Stimulated activated CD4-positive, alpha-beta T cell treated with anti-CD3 and anti-CD28 coated beads, Interleukin-4, amount 100 ng/mL, for 24 hours (primary cell): ENCODE data around the gene KAZN.
A peak's percentile ranks its signal among the peaks of the same experiment; 100 is the strongest.

Experiments
- DNase-seq: peaks from one replicate; pipeline ENCODE4 v3.0.0-alpha.2; 2020

Gene KAZN

GRCh38 chr1:14968251-14968851 lies 369.9 kb downstream of the KAZN start:
- DNase-seq: no peak

DNA sequence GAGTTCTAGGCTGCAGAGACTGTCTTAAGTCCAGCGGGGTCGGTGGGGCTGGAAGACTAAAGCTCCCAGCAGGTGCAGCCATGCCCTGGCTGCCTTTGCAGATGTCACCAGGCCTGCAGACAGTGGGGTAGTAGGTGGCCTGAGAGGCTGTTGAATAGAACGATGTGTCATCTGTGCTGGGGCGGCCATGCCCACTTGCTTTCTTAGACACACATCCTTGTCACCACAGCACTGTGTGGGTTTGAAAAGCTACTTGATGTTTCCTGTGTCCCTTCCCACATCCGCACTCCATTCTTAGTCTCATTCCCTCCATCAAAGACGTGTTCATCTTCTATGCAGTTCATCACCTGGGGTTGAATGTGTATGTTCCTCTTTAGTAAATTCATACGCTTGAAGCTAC lies 370.5 kb downstream of the KAZN start:
- DNase-seq: peak; percentile 18

DNA sequence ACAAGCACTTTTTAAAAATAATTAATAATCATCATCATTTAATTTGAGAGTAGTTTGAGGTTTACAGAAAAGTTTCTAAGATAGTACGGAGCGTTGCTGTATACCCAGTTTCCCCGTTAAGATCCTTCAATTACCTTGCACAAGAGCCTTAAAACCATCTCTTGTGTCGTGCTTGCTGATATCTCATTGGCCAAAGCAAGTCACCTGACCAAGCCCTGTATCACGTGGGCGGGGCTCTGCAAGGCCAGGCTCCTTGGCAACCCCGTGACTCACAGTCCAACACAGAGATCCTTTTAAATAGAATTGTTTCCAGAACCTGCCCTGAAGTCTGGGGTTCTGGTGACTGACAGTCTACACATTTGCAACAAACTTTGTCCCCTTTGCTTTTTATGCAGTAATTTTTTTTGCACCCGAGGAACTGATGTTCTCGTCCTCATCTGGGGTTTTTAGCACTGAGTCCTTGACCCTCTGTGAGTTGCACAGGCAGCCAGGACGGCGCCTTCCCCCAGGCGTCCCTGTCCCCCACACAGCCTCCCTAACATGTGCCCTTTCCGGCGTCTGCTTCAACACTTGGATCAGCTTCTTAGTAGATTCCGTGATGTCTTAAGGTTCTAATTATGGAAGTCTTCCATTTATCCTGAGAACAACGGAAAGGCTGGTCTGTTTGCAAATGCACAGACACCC lies 371.8 kb downstream of the KAZN start:
- peak; percentile 14 for DNase-seq

- DNase-seq: no peak
These were observed 372.3 kb downstream of the KAZN start for GRCh38 chr1:14970799-14971141.

- DNase-seq: no peak
These were observed 372.7 kb downstream of the KAZN start for GRCh38 chr1:14971221-14971620.

DNA sequence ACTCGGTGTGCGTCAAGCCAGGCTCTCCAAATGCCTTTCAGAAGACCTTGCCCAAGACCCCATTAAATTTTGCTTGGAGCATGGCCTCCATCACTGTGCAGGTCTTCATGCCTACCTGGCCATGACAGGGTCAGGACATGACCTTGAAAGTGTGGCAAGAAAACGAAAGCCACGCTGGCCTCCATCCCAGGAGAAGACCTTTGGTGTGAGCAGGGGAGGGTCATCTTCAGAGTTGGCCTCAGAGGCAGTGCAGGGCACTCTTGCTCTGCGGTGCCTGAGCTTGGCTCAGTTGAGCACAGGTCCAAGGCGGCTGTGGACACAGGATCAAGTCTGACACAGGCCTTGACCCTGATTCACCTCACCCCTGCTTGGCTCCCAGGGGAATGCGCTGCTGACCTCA lies 373.6 kb downstream of the KAZN start:
- no peak for DNase-seq

GRCh38 chr1:14973773-14974172 lies 375.3 kb downstream of the KAZN start:
- DNase-seq: no peak

DNA sequence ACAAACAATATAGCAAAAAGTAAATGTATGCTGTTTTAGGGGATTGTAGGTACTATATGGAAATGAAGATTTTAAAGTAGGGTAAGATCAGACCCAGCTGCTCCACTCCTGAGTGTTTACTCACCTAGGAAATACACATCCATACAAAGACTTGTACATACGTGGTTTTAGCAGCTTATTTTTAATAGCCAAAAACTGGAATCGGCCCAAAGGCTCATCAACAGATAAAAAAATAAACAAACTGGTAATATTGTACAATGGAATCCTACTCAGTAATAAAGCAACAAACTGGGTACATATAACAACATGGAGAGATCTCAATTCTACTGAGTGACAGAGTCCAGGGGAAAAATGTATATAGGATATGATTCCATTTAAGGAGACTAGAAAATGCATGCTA lies 375.9 kb downstream of the KAZN start:
- no peak for DNase-seq

DNA sequence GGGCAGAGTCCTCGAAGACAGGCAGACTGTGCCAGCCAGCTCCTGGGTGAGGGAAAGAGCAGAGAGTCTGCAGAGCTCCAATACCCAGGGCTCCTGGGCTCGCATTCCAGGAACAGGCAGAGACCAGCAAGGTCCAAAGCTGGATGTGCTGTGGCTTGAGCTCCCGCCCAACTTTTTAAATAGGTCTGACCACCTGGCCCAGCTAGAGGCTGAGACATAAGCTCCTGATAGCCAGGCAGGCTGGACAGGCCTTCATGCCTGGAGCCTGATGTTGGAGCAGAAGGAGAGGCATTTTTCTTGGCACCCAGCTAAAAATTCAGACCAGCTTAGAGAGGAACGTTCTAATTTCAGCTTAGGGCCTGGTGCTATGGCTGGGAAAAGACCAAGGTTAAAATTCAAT lies 376.6 kb downstream of the KAZN start:
- no peak for DNase-seq

DNA sequence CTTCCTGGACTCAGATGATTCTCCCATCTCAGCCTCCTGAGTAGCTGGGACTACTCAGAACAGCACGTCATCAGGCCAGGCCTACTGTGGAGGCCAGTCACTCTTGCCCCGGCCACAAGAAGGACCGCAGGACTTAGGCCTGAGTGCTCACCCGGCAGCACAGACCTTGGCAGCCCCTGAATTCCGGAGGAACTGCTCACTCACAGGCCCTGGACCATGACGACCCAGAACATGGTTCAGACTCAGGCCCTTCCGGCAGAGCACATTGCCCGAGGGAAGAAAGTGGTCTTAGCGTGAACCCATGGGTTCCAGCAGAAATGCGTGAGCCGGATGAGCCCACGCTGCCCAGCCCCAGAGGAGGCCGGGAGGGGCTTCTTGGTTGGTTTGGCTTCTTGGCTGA lies 377.8 kb downstream of the KAZN start:
- no peak for DNase-seq

DNA sequence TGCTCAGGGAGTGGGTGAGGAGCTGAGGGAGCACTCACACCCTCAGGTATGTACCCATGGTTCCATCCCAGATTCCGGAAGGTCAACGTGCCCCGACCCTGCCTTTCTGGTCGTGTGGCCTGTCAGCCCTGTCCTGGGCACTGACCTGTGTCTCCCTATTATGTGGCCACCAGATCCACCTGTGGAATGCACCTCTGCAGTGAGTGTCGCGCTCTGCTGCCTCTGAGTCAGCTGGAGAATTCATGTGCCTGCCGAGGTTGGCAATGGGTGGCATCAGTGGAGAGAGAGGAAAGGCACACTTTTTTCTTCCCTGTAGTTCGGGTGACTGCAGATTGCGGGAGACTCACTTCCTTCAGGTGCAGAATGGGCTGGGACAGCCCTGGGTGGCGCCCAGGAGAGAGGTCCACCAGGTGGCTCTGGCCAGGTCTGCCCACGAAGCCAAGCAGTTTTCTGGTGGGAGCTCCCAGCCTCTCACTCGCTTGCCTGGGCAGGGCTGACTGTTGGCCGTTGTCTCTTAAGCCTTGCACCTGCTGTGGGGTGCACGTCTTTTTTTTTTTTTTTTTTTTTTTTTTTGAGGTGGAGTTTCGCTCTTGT lies 378.9 kb downstream of the KAZN start:
- DNase-seq: no peak

DNA sequence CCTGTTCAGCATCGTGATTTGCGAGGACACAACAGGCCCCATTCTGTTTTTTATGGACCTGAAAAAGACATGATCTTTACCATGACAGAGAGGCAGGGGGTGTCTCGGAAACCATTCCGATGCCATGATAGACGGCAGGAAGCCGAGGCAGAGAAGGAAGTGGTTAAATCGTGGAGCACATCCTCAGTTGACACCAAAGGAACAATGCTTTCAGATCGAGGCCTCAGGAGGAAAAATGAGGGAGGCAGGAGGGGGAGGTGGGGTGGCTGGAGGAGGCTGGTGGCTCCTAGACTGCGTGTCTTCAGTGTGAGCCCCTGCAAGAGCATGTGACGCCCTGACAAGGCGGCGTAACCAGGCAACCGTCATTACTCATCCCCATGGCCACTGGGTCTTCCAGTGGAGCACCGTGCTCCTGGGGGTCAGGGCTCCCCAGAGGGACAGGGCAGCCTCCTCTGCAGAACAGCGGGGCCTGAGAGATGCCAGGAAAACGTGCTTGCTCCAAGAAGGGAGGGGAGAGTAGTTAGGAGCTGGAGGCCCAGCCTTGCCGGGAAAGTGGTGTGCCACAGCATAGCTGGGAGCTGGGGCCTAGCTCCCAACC lies 382.2 kb downstream of the KAZN start:
- no peak for DNase-seq

DNA sequence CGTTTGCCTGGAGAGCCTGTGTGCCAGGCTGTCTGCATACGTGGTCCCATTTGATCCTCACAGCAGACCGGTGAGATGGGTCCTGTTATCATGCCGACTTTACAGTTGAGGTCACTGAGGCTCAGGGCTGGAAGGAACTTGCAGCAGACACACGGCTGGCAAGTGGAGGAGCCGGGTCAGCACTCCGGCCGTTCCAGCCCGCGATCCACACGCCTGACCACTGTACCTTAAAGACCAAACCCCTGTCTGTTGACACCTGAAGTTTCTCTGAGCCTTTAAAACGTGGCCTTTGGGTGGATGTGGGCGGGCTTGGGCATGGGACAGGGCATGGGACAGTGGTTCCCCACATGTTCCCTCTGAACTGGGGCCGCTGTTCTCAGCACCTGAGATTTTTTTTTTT lies 383.5 kb downstream of the KAZN start:
- DNase-seq: no peak

- DNase-seq: no peak
These were observed 384.8 kb downstream of the KAZN start for GRCh38 chr1:14983277-14983676.

DNA sequence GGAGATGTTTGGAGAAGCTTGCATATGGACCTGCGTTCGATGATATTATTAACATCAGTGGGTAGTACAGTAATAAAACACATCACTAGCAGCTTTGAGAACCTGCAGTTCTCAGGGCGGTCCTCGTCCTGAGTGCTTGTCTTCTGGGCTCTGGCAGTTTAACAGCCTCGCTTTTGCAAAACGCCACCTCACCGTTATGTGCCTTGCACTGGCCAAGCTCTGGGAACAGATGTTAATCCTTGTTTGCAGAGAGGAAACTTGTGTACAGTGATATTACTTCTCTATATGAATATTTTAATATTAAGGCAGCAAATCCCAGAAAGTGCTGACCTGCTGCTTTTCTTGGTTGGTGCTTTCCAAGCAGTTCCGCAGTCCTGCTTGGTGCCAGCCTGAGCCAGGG lies 387.7 kb downstream of the KAZN start:
- no peak for DNase-seq

DNA sequence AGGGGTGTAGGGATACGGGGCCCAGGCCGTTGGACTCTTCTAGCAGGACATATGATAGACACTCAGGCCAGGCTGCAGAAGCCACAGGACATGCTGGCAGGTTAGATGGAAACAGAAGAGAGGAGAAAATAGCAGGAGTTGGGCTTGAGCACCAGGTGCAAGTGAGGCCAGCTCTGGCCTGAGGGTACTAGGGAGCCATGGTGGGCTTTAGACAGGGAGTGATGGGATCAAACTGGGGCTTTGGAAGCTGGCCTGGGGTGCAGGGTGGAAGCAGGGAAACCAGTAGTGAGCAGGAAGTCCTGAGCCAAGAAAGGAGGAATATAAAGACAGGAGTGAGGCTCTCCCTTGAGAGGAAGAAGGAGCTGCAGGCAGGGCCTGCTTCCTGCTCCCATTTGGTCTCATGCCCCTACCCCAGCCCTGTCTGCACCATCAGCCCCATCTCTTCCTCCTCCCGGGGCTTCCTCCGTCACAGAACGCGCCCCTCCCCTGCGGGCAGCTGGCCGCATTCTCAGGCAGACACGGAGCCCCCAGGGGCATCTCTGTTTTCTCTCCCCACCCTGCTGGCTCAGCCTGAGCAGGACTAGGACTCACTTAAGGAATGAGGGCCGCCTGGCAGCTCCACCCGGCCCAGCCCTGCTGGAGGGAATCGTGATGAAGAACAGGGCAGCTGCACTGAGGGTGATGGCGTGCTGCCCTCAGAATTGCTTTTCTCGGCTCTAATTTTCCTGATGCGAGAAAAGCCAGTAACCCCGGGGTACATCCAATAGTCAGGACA lies 389.5 kb downstream of the KAZN start:
- no peak for DNase-seq

DNA sequence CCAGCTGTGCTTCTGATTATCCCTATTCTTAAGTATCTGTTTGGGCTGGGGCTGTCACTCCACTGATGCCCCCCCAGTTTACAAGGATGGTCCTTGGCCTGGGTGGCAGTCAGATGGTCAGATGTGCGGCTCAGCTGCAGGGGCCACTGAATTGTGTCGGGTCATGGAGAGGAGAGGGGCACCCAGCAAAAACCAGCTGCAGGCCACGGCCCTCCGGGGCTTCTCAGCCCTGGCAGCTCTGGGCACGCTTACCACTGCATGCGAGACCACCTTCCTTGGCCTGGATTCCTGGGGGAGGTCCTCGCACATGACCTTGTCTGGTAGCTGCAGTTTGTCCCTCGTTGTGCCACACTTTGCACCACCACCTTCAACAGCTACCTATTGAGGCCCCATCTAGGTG lies 390.2 kb downstream of the KAZN start:
- no peak for DNase-seq

DNA sequence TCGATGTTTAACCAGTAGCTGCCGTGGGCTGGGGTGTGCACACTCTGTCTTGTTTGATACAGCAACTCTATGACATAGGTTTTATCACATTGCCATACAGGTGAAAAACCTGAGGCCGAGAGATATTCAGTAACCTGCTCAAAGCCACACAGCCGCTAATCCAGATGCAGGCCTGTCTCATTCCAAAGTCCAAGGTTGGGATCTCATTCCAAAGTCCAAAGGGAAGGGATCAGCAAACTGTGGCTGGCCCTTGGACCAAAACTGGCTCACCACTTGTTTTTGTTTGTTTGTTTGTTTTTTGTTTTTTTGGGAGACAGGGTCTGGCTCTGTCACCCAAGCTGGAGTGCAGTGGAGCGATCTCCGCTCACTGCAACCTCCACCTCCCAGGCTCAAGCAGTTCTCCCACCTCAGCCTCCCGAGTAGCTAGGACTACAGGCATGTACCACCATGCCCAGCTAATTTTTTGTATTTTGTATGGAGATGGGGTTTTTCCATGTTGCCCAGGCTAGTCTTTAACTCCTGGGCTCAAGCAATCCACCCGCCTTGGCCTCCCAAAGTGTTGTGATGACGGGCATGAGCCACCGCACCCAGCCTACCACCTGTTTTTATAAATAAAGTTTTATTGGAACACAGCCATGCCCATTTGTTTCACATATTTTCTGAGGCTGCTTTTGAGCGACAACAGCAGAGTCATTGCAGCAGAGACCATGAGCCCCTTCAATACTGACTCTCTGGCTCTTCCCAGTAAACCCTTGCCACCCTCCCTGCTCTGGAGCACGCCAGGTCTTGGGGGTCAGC lies 391.6 kb downstream of the KAZN start:
- no peak for DNase-seq

GRCh38 chr1:14993414-14993813 lies 394.9 kb downstream of the KAZN start:
- DNase-seq: no peak

GRCh38 chr1:14994148-14994547 lies 395.7 kb downstream of the KAZN start:
- no peak for DNase-seq

GRCh38 chr1:14994841-14995437 lies 396.5 kb downstream of the KAZN start:
- no peak for DNase-seq
